GM23338 (cell line): ENCODE results near the gene GLIS2. TPM values are rescaled to one million over a fixed set of nuclear protein-coding genes. Genes with fewer than 3 reads are reported as not detected.

Source experiments
- ATAC-seq: fragments of 200-7000 bp; cut with Tn5 transposase; 3 replicates; pipeline ENCODE4 v1.9.1; 2020
- DNase-seq: peaks from one replicate; pipeline ENCODE4 v3.0.0-alpha.2; 2015; ENCODE audit warnings: low spot score
- H2AFZ ChIP-seq: fragments of 200-600 bp; sonication (generic); 2 replicates; pipeline ENCODE4 v1.8.0; 2016; ENCODE audit warnings: antibody characterized with exemption, mild to moderate bottlenecking, moderate library complexity
- H3F3A ChIP-seq: fragments of 200-600 bp; sonication (generic); replicated peaks from 2 replicates; pipeline ENCODE4 v1.8.0; 2017; ENCODE audit warnings: antibody characterized with exemption, mixed run types, low read depth
- H3K27ac ChIP-seq: fragments of 200-600 bp; sonication (generic); 2 replicates; pipeline ENCODE4 v1.6.1; 2016; ENCODE audit warnings: low read depth
- H3K27me3 ChIP-seq: fragments of 200-600 bp; sonication (generic); 2 replicates; pipeline ENCODE4 v1.8.0; 2016; ENCODE audit warnings: mild to moderate bottlenecking, mixed run types, moderate library complexity; ENCODE audit not compliant: insufficient read depth
- H3K36me3 ChIP-seq: fragments of 200-600 bp; sonication (generic); 2 replicates; pipeline ENCODE4 v1.8.0; 2016; ENCODE audit warnings: mild to moderate bottlenecking; ENCODE audit not compliant: insufficient read depth
- H3K4me1 ChIP-seq: fragments of 200-600 bp; sonication (generic); 2 replicates; pipeline ENCODE4 v1.8.0; 2016; ENCODE audit warnings: mild to moderate bottlenecking, moderate library complexity; ENCODE audit not compliant: insufficient read depth
- H3K4me2 ChIP-seq: fragments of 200-600 bp; sonication (generic); 2 replicates; pipeline ENCODE4 v1.7.1; 2017; ENCODE audit warnings: mixed run types
- H3K4me3 ChIP-seq: fragments of 200-600 bp; sonication (generic); 2 replicates; pipeline ENCODE4 v1.6.1; 2016; ENCODE audit warnings: mixed run types
- H3K79me2 ChIP-seq: fragments of 200-600 bp; sonication (generic); replicated peaks from 2 replicates; pipeline ENCODE4 v1.8.0; 2017; ENCODE audit warnings: mild to moderate bottlenecking; ENCODE audit not compliant: insufficient read depth
- H3K9me2 ChIP-seq: fragments of 200-600 bp; sonication (generic); 2 replicates; pipeline ENCODE4 v1.8.0; 2017; ENCODE audit not compliant: insufficient read depth
- H4K20me1 ChIP-seq: fragments of 200-600 bp; sonication (generic); replicated peaks from 2 replicates; pipeline ENCODE4 v1.8.0; 2017; ENCODE audit warnings: mild to moderate bottlenecking; ENCODE audit not compliant: insufficient read depth
- H3K27ac Mint-ChIP-seq: 2 replicates; pipeline ENCODE4 v1.8.0; 2020; ENCODE audit warnings: inconsistent platforms, mild to moderate bottlenecking, moderate library complexity, mixed read lengths
- H3K27me3 Mint-ChIP-seq: 3 replicates; pipeline ENCODE4 v1.8.0; 2022; ENCODE audit warnings: low read depth, mild to moderate bottlenecking, moderate library complexity, mixed read lengths, inconsistent platforms; ENCODE audit not compliant: insufficient read depth, poor library complexity
- H3K36me3 Mint-ChIP-seq: 3 replicates; pipeline ENCODE4 v1.8.0; 2021; ENCODE audit warnings: low read depth, mild to moderate bottlenecking, inconsistent platforms, moderate library complexity, mixed read lengths
- H3K4me1 Mint-ChIP-seq: 3 replicates; pipeline ENCODE4 v1.8.0; 2020; ENCODE audit warnings: mild to moderate bottlenecking, inconsistent platforms, mixed read lengths
- H3K4me3 Mint-ChIP-seq: 3 replicates; pipeline ENCODE4 v1.8.0; 2021; ENCODE audit warnings: moderate library complexity, mild to moderate bottlenecking, inconsistent platforms, mixed read lengths
- H3K9me3 Mint-ChIP-seq: 3 replicates; pipeline ENCODE4 v1.8.0; 2020; ENCODE audit warnings: moderate library complexity, mild to moderate bottlenecking, inconsistent platforms, mixed read lengths
- CREB1 ChIP-seq: fragments of 250-450 bp; sonication (Bioruptor Pico); IDR thresholded peaks from 2 replicates; pipeline ENCODE4 v1.5.0; 2020; ENCODE audit warnings: low read depth, mild to moderate bottlenecking, moderate library complexity
- EZH2 ChIP-seq: fragments of 200-600 bp; sonication (generic); IDR thresholded peaks from one replicate; pipeline ENCODE4 v1.8.0; 2017; ENCODE audit warnings: antibody characterized with exemption, mild to moderate bottlenecking, low read depth; ENCODE audit not compliant: unreplicated experiment
- EZH2phosphoT487 ChIP-seq: fragments of 200-600 bp; sonication (generic); IDR thresholded peaks from one replicate; pipeline ENCODE4 v1.8.1; 2018; ENCODE audit warnings: antibody characterized with exemption; ENCODE audit not compliant: unreplicated experiment
- JUNB ChIP-seq: IDR thresholded peaks from one replicate; pipeline ENCODE4 v1.6.1; 2016; ENCODE audit warnings: antibody characterized with exemption; ENCODE audit not compliant: unreplicated experiment
- NANOG ChIP-seq: IDR thresholded peaks from 2 replicates; pipeline ENCODE4 v1.6.1; 2016; ENCODE audit warnings: antibody characterized with exemption, borderline replicate concordance
- POLR2AphosphoS5 ChIP-seq: IDR thresholded peaks from 2 replicates; pipeline ENCODE4 v1.6.1; 2016; ENCODE audit warnings: antibody characterized with exemption, low read depth
- STAT1 ChIP-seq: IDR thresholded peaks from one replicate; pipeline ENCODE4 v1.6.1; 2016; ENCODE audit warnings: antibody characterized with exemption; ENCODE audit not compliant: unreplicated experiment
- ZNF114 ChIP-seq: fragments of 250-450 bp; sonication (Bioruptor Pico); IDR thresholded peaks from 2 replicates; pipeline ENCODE4 v1.5.0; 2020; ENCODE audit warnings: mild to moderate bottlenecking, moderate library complexity
- ZNF331 ChIP-seq: fragments of 250-450 bp; sonication (Bioruptor Pico); IDR thresholded peaks from 2 replicates; pipeline ENCODE4 v1.5.0; 2020; ENCODE audit warnings: low read depth, mild to moderate bottlenecking, moderate library complexity
- polyA plus RNA-seq: library from polyadenylated mRNA; unstranded; fragments of >200 nt; fragmentation: Nextera tagmentation; extraction: Ambion mirVana; gene quantifications from 2 replicates; pipeline ENCODE4 v1.2.1, GENCODE V29; 2016
- total RNA-seq: library from RNA; depleted of rRNA; stranded (reverse); fragments of >200 nt; shearing (Covaris generic); gene quantifications from 2 replicates; pipeline ENCODE4 v1.2.3, GENCODE V29; 2014
- TF ChIP-seq, protein P1 (sequence below): fragments of 250-450 bp; sonication (Bioruptor Pico); IDR thresholded peaks from 2 replicates; pipeline ENCODE4 v1.5.0; 2020; ENCODE audit warnings: mild to moderate bottlenecking, moderate library complexity
- TF ChIP-seq, protein P2 (sequence below): IDR thresholded peaks from 2 replicates; pipeline ENCODE4 v1.6.1; 2016; ENCODE audit warnings: antibody characterized with exemption
- TF ChIP-seq, protein P3 (sequence below): IDR thresholded peaks from one replicate; pipeline ENCODE4 v1.6.1; 2018; ENCODE audit warnings: antibody characterized with exemption; ENCODE audit not compliant: unreplicated experiment
- TF ChIP-seq, protein P4 (sequence below), 2 experiments: fragments of 200-600 bp in 1 of 2; sonication (generic) in 1 of 2; conservative IDR thresholded peaks; 2 replicates each; pipeline versions ENCODE4 v1.5.1 to v1.6.1; 2016 to 2017; ENCODE audit warnings: antibody characterized with exemption in 2 of 2, low read depth in 2 of 2, mild to moderate bottlenecking in 2 of 2, moderate library complexity in 1 of 2

GLIS2 gene
- total and polyA plus RNA-seq, 2 experiments from 2014 or later = 8.2 to 10.2 TPM

DNA sequence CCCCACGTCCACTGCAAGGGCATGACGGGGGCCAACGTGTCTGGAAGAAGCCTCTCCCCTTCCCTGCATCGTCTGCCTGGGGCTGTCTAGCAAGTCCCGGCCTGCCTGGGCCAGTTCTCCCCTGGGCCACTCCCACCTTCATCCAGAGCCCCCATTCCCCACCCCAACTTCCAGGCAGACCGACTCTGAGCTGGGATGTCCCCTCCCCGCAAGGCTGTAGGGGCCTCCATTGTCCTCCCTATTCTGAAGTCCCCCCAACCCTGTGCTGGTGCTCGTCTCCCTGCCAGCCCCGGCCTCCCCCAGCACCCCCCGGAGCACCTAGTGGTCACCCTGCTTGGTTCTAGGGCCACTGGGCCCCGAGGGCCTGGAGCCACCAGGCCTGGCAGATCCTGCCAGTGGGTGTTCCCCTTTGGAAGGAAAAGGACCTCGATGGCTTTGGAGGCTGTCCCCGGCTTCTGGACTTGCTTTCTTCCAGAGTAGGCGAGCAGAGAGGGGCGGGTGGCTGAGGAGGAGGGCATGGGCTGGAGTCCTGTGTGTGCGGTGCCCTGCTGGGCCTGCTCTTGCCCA, 4.8 kb downstream of the GLIS2 start:
- ATAC-seq (no peak), DNase-seq (no peak)
- TF ChIP-seq ZNF331 (no peak), EZH2phosphoT487 (no peak), ZNF114 (CRISPR knock-in tag) (no peak), JUNB (no peak), POLR2AphosphoS5 (no peak), EZH2 (no peak), NANOG (no peak), STAT1 (no peak), CREB1 (CRISPR knock-in tag) (no peak)
- TF ChIP-seq, protein P1, sequence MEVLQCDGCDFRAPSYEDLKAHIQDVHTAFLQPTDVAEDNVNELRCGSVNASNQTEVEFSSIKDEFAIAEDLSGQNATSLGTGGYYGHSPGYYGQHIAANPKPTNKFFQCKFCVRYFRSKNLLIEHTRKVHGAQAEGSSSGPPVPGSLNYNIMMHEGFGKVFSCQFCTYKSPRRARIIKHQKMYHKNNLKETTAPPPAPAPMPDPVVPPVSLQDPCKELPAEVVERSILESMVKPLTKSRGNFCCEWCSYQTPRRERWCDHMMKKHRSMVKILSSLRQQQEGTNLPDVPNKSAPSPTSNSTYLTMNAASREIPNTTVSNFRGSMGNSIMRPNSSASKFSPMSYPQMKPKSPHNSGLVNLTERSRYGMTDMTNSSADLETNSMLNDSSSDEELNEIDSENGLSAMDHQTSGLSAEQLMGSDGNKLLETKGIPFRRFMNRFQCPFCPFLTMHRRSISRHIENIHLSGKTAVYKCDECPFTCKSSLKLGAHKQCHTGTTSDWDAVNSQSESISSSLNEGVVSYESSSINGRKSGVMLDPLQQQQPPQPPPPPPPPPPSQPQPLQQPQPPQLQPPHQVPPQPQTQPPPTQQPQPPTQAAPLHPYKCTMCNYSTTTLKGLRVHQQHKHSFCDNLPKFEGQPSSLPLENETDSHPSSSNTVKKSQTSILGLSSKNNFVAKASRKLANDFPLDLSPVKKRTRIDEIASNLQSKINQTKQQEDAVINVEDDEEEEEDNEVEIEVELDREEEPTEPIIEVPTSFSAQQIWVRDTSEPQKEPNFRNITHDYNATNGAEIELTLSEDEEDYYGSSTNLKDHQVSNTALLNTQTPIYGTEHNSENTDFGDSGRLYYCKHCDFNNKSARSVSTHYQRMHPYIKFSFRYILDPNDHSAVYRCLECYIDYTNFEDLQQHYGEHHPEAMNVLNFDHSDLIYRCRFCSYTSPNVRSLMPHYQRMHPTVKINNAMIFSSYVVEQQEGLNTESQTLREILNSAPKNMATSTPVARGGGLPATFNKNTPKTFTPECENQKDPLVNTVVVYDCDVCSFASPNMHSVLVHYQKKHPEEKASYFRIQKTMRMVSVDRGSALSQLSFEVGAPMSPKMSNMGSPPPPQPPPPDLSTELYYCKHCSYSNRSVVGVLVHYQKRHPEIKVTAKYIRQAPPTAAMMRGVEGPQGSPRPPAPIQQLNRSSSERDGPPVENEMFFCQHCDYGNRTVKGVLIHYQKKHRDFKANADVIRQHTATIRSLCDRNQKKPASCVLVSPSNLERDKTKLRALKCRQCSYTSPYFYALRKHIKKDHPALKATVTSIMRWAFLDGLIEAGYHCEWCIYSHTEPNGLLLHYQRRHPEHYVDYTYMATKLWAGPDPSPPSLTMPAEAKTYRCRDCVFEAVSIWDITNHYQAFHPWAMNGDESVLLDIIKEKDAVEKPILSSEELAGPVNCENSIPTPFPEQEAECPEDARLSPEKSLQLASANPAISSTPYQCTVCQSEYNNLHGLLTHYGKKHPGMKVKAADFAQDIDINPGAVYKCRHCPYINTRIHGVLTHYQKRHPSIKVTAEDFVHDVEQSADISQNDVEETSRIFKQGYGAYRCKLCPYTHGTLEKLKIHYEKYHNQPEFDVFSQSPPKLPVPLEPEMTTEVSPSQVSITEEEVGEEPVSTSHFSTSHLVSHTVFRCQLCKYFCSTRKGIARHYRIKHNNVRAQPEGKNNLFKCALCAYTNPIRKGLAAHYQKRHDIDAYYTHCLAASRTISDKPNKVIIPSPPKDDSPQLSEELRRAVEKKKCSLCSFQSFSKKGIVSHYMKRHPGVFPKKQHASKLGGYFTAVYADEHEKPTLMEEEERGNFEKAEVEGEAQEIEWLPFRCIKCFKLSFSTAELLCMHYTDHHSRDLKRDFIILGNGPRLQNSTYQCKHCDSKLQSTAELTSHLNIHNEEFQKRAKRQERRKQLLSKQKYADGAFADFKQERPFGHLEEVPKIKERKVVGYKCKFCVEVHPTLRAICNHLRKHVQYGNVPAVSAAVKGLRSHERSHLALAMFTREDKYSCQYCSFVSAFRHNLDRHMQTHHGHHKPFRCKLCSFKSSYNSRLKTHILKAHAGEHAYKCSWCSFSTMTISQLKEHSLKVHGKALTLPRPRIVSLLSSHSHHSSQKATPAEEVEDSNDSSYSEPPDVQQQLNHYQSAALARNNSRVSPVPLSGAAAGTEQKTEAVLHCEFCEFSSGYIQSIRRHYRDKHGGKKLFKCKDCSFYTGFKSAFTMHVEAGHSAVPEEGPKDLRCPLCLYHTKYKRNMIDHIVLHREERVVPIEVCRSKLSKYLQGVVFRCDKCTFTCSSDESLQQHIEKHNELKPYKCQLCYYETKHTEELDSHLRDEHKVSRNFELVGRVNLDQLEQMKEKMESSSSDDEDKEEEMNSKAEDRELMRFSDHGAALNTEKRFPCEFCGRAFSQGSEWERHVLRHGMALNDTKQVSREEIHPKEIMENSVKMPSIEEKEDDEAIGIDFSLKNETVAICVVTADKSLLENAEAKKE (CRISPR knock-in tag) = no peak
- TF ChIP-seq, protein P2, sequence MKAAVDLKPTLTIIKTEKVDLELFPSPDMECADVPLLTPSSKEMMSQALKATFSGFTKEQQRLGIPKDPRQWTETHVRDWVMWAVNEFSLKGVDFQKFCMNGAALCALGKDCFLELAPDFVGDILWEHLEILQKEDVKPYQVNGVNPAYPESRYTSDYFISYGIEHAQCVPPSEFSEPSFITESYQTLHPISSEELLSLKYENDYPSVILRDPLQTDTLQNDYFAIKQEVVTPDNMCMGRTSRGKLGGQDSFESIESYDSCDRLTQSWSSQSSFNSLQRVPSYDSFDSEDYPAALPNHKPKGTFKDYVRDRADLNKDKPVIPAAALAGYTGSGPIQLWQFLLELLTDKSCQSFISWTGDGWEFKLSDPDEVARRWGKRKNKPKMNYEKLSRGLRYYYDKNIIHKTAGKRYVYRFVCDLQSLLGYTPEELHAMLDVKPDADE = no peak
- TF ChIP-seq, protein P3, sequence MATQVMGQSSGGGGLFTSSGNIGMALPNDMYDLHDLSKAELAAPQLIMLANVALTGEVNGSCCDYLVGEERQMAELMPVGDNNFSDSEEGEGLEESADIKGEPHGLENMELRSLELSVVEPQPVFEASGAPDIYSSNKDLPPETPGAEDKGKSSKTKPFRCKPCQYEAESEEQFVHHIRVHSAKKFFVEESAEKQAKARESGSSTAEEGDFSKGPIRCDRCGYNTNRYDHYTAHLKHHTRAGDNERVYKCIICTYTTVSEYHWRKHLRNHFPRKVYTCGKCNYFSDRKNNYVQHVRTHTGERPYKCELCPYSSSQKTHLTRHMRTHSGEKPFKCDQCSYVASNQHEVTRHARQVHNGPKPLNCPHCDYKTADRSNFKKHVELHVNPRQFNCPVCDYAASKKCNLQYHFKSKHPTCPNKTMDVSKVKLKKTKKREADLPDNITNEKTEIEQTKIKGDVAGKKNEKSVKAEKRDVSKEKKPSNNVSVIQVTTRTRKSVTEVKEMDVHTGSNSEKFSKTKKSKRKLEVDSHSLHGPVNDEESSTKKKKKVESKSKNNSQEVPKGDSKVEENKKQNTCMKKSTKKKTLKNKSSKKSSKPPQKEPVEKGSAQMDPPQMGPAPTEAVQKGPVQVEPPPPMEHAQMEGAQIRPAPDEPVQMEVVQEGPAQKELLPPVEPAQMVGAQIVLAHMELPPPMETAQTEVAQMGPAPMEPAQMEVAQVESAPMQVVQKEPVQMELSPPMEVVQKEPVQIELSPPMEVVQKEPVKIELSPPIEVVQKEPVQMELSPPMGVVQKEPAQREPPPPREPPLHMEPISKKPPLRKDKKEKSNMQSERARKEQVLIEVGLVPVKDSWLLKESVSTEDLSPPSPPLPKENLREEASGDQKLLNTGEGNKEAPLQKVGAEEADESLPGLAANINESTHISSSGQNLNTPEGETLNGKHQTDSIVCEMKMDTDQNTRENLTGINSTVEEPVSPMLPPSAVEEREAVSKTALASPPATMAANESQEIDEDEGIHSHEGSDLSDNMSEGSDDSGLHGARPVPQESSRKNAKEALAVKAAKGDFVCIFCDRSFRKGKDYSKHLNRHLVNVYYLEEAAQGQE = no peak
- TF ChIP-seq, protein P4, sequence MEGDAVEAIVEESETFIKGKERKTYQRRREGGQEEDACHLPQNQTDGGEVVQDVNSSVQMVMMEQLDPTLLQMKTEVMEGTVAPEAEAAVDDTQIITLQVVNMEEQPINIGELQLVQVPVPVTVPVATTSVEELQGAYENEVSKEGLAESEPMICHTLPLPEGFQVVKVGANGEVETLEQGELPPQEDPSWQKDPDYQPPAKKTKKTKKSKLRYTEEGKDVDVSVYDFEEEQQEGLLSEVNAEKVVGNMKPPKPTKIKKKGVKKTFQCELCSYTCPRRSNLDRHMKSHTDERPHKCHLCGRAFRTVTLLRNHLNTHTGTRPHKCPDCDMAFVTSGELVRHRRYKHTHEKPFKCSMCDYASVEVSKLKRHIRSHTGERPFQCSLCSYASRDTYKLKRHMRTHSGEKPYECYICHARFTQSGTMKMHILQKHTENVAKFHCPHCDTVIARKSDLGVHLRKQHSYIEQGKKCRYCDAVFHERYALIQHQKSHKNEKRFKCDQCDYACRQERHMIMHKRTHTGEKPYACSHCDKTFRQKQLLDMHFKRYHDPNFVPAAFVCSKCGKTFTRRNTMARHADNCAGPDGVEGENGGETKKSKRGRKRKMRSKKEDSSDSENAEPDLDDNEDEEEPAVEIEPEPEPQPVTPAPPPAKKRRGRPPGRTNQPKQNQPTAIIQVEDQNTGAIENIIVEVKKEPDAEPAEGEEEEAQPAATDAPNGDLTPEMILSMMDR (conservative IDR thresholded peaks at IDR 0.05; ENCODE audit: low read depth in 2 of 2) = no peak
- Mint-ChIP-seq H3K4me1 (peaks cover 23% of the 10 kb centered on the region), H3K4me3 (no peak overlapping the region), H3K27ac (no peak overlapping the region), H3K36me3 (no peaks in the 10 kb centered on the region), H3K9me3 (no peaks in the 10 kb centered on the region), H3K27me3 (peaks cover 4% of the 10 kb centered on the region)
- no peaks in the 10 kb centered on the region for H3K9me2 ChIP-seq
- H3K27me3 ChIP-seq = no peaks in the 10 kb centered on the region
- H3K36me3 ChIP-seq = no peaks in the 10 kb centered on the region
- H3K4me2 ChIP-seq = no peak overlapping the region
- H3K27ac ChIP-seq = no peak overlapping the region
- H4K20me1 ChIP-seq = peaks cover 16% of the 10 kb centered on the region; the same call in 1 of the 2 replicates
- no peak overlapping the region for H2AFZ ChIP-seq
- no peak overlapping the region for H3K4me3 ChIP-seq
- H3F3A ChIP-seq = peaks cover 3% of the 10 kb centered on the region
- peaks cover 42% of the 10 kb centered on the region for H3K4me1 ChIP-seq
- peaks cover 75% of the 10 kb centered on the region for H3K79me2 ChIP-seq
